Skeletal muscle tissue (tissue), 4 donors: ENCODE results near the gene BLOC1S1. TPM values are rescaled to one million over a fixed set of nuclear protein-coding genes. Genes with fewer than 3 reads are reported as not detected.

Source experiments
- H3K27ac ChIP-seq: one replicate; pipeline ENCODE4 v1.7.0; 2013; ENCODE audit warnings: mild to moderate bottlenecking, low read depth, low read length, inconsistent platforms
- H3K27me3 ChIP-seq, 3 donors: one replicate each; pipeline ENCODE4 v1.7.0; 2013; ENCODE audit warnings: low read length in 3 of 3; ENCODE audit not compliant: control insufficient read depth in 3 of 3, insufficient read depth in 3 of 3
- H3K36me3 ChIP-seq, 3 donors: one replicate each; pipeline ENCODE4 v1.7.0; 2013; ENCODE audit warnings: low read length in 3 of 3; ENCODE audit not compliant: control insufficient read depth in 3 of 3, insufficient read depth in 3 of 3
- H3K4me1 ChIP-seq, 3 donors: one replicate each; pipeline ENCODE4 v1.7.0; 2013; ENCODE audit warnings: low read length in 3 of 3, mild to moderate bottlenecking in 3 of 3; ENCODE audit not compliant: control insufficient read depth in 3 of 3, insufficient read depth in 3 of 3
- H3K4me3 ChIP-seq, 3 donors: one replicate each; pipeline ENCODE4 v1.7.0; 2013; ENCODE audit warnings: low read length in 3 of 3
- H3K9ac ChIP-seq, 3 donors: one replicate each; pipeline ENCODE4 v1.7.0; 2013; ENCODE audit warnings: low read length in 3 of 3, mild to moderate bottlenecking in 3 of 3, moderate library complexity in 2 of 3, low read depth in 1 of 3
- H3K9me3 ChIP-seq, 3 donors: one replicate each; pipeline ENCODE4 v1.7.0; 2013; ENCODE audit warnings: low read length in 3 of 3; ENCODE audit not compliant: control insufficient read depth in 3 of 3
- total RNA-seq: library from RNA; depleted of rRNA; stranded (reverse); fragments of >200 nt; gene quantifications from one replicate; pipeline ENCODE4 v1.2.3, GENCODE V29; 2014
- donor health status: Osteomylitis.

The BLOC1S1 gene
- total RNA-seq, result 42.3 TPM

- H3K36me3 ChIP-seq, result peaks cover 0 to 5% (median 2%) of the 10 kb centered on the region in 3 donors
- no peaks in the 10 kb centered on the region for H3K9me3 ChIP-seq
Observed at GRCh38 chr12:55715833-55716581, at the start of gene BLOC1S1. Gene BLOC1S1, plus strand, starts transcription at chr12:55716046. Its CDS starts 6 bp downstream, at chr12:55716052.

GRCh38 chr12:55666508-55666907 lies 49.3 kb upstream of the BLOC1S1 start:
- no peaks in the 10 kb centered on the region for H3K36me3 ChIP-seq
- H3K27ac ChIP-seq, result no peak overlapping the region
- H3K4me3 ChIP-seq, result no peak overlapping the region
- no peak overlapping the region for H3K9ac ChIP-seq
- no peaks in the 10 kb centered on the region for H3K4me1 ChIP-seq
- H3K9me3 ChIP-seq, result no peaks in the 10 kb centered on the region
- no peaks in the 10 kb centered on the region for H3K27me3 ChIP-seq

More at GRCh38 chr12:55715833-55716581, at the start of gene BLOC1S1:
- Histone ChIP-seq H3K27me3 (no peaks in the 10 kb centered on the region), H3K4me3 (peak within 1 kb of the TSS; percentile 78 to 84 (median 82)), H3K4me1 (peaks cover 75 to 85% (median 75%) of the 10 kb centered on the region in 3 donors), H3K9ac (peak within 1 kb of the TSS; percentile 86 to 90 (median 89)), H3K27ac (peak within 1 kb of the TSS; percentile 91)

GRCh38 chr12:55670276-55670675 lies 45.6 kb upstream of the BLOC1S1 start:
- Histone ChIP-seq H3K27ac (no peak overlapping the region), H3K36me3 (no peaks in the 10 kb centered on the region), H3K27me3 (no peaks in the 10 kb centered on the region), H3K4me3 (no peak overlapping the region), H3K4me1 (no peaks in the 10 kb centered on the region), H3K9ac (no peak overlapping the region), H3K9me3 (no peaks in the 10 kb centered on the region)

GRCh38 chr12:55671746-55672145 lies 44.1 kb upstream of the BLOC1S1 start:
- Histone ChIP-seq H3K4me3 (no peak overlapping the region), H3K27me3 (no peaks in the 10 kb centered on the region), H3K27ac (no peak overlapping the region), H3K9me3 (no peaks in the 10 kb centered on the region), H3K9ac (no peak overlapping the region), H3K36me3 (no peaks in the 10 kb centered on the region), H3K4me1 (no peaks in the 10 kb centered on the region)

- no peaks in the 10 kb centered on the region for H3K9me3 ChIP-seq
- no peak overlapping the region for H3K27ac ChIP-seq
- no peak overlapping the region for H3K9ac ChIP-seq
- H3K4me1 ChIP-seq, result no peaks in the 10 kb centered on the region
- no peaks in the 10 kb centered on the region for H3K27me3 ChIP-seq
- H3K36me3 ChIP-seq, result no peaks in the 10 kb centered on the region
- no peak overlapping the region for H3K4me3 ChIP-seq
Observed at GRCh38 chr12:55673638-55674037, 42.2 kb upstream of the BLOC1S1 start.

- Histone ChIP-seq H3K4me3 (no peak overlapping the region), H3K36me3 (no peaks in the 10 kb centered on the region), H3K9me3 (no peaks in the 10 kb centered on the region), H3K27ac (no peak overlapping the region), H3K9ac (no peak overlapping the region), H3K4me1 (no peaks in the 10 kb centered on the region), H3K27me3 (no peaks in the 10 kb centered on the region)
Observed at GRCh38 chr12:55675666-55676065, 40.2 kb upstream of the BLOC1S1 start.

- no peaks in the 10 kb centered on the region for H3K9me3 ChIP-seq
- peaks cover 5 to 6% (median 6%) of the 10 kb centered on the region in 3 donors for H3K4me1 ChIP-seq
- no peak overlapping the region for H3K4me3 ChIP-seq
- no peaks in the 10 kb centered on the region for H3K36me3 ChIP-seq
- H3K27ac ChIP-seq, result no peak overlapping the region
- peaks cover 0 to 2% (median 0%) of the 10 kb centered on the region in 3 donors for H3K27me3 ChIP-seq
- H3K9ac ChIP-seq, result no peak overlapping the region
Observed at GRCh38 chr12:55676707-55677106, 39.1 kb upstream of the BLOC1S1 start.

GRCh38 chr12:55679691-55680090 lies 36.2 kb upstream of the BLOC1S1 start:
- H3K4me3 ChIP-seq, result no peak overlapping the region
- H3K9ac ChIP-seq, result no peak overlapping the region
- no peak overlapping the region for H3K27ac ChIP-seq
- H3K4me1 ChIP-seq, result peaks cover 8 to 26% (median 16%) of the 10 kb centered on the region in 3 donors
- peaks cover 0 to 5% (median 0%) of the 10 kb centered on the region in 3 donors for H3K27me3 ChIP-seq
- peaks cover 0 to 2% (median 2%) of the 10 kb centered on the region in 3 donors for H3K36me3 ChIP-seq
- H3K9me3 ChIP-seq, result no peaks in the 10 kb centered on the region

- peak overlapping the region; percentile 80 for H3K27ac ChIP-seq
- H3K9ac ChIP-seq, result peak overlapping the region; percentile 59 to 76 (median 67)
- H3K27me3 ChIP-seq, result peaks cover 0 to 5% (median 0%) of the 10 kb centered on the region in 3 donors
- peaks cover 13 to 18% (median 16%) of the 10 kb centered on the region in 3 donors for H3K36me3 ChIP-seq
- no peaks in the 10 kb centered on the region for H3K9me3 ChIP-seq
- peaks cover 8 to 30% (median 16%) of the 10 kb centered on the region in 3 donors for H3K4me1 ChIP-seq
- H3K4me3 ChIP-seq, result peak overlapping the region; percentile 63 to 76 (median 63)
Observed at GRCh38 chr12:55681142-55682077, 34.4 kb upstream of the BLOC1S1 start.
